HL-60 (cell line): ENCODE measurements around the gene ATP2B2. TPM values are rescaled to one million over a fixed set of nuclear protein-coding genes. Genes with fewer than 3 reads are reported as not detected.

Experiments
- DNase-seq, 2 experiments: peaks; one replicate each; pipeline ENCODE4 v3.0.0-alpha.2; 2010 to 2020; ENCODE audit warnings: low read depth in 1 of 2, low spot score in 1 of 2
- H3K27ac ChIP-seq: fragments of 250-450 bp; sonication (Bioruptor Pico); replicated peaks from 2 replicates; pipeline ENCODE4 v1.5.1; 2020; ENCODE audit warnings: mild to moderate bottlenecking, moderate library complexity
- H3K27me3 ChIP-seq: fragments of 250-450 bp; sonication (Bioruptor Pico); 2 replicates; pipeline ENCODE4 v1.5.1; 2021; ENCODE audit warnings: mild to moderate bottlenecking, moderate library complexity; ENCODE audit not compliant: insufficient read depth, poor library complexity, severe bottlenecking
- H3K4me3 ChIP-seq: replicated peaks from 2 replicates; pipeline ENCODE4 v1.5.1; 2011; ENCODE audit warnings: mild to moderate bottlenecking, control low read depth, low read length; ENCODE audit not compliant: insufficient read depth
- GABPA ChIP-seq: IDR thresholded peaks from 2 replicates; pipeline ENCODE4 v1.6.1; 2012; ENCODE audit warnings: low read depth
- POLR2AphosphoS5 ChIP-seq: IDR thresholded peaks from 2 replicates; pipeline ENCODE4 v1.6.1; 2012; ENCODE audit warnings: low read depth
- SPI1 ChIP-seq: IDR thresholded peaks from 2 replicates; pipeline ENCODE4 v1.6.1; 2012; ENCODE audit warnings: low read depth, mild to moderate bottlenecking, borderline replicate concordance
- microRNA-seq: library from miRNA; unstranded; fragments of <30 nt; microRNA quantifications from one replicate; pipeline ENCODE4, GENCODE V29; 2018
- TF ChIP-seq, protein P1 (sequence below): IDR thresholded peaks from 2 replicates; pipeline ENCODE4 v1.6.1; 2012; ENCODE audit warnings: low read depth; ENCODE audit not compliant: insufficient replicate concordance
- TF ChIP-seq, protein P2 (sequence below): IDR thresholded peaks from one replicate; pipeline ENCODE4 v1.5.1; 2011; ENCODE audit warnings: low read length, control low read depth, inconsistent platforms; ENCODE audit not compliant: insufficient read depth

ATP2B2 gene

GRCh38 chr3:10277115-10277625 lies 228.2 kb downstream of the ATP2B2 start:
- H3K27me3 ChIP-seq, result no peaks in the 10 kb centered on the region
- no peak overlapping the region for H3K4me3 ChIP-seq
- H3K27ac ChIP-seq, result no peak overlapping the region
- no peak for DNase-seq
- TF ChIP-seq POLR2AphosphoS5 (no peak), GABPA (no peak), SPI1 (no peak)
- TF ChIP-seq, protein P1, sequence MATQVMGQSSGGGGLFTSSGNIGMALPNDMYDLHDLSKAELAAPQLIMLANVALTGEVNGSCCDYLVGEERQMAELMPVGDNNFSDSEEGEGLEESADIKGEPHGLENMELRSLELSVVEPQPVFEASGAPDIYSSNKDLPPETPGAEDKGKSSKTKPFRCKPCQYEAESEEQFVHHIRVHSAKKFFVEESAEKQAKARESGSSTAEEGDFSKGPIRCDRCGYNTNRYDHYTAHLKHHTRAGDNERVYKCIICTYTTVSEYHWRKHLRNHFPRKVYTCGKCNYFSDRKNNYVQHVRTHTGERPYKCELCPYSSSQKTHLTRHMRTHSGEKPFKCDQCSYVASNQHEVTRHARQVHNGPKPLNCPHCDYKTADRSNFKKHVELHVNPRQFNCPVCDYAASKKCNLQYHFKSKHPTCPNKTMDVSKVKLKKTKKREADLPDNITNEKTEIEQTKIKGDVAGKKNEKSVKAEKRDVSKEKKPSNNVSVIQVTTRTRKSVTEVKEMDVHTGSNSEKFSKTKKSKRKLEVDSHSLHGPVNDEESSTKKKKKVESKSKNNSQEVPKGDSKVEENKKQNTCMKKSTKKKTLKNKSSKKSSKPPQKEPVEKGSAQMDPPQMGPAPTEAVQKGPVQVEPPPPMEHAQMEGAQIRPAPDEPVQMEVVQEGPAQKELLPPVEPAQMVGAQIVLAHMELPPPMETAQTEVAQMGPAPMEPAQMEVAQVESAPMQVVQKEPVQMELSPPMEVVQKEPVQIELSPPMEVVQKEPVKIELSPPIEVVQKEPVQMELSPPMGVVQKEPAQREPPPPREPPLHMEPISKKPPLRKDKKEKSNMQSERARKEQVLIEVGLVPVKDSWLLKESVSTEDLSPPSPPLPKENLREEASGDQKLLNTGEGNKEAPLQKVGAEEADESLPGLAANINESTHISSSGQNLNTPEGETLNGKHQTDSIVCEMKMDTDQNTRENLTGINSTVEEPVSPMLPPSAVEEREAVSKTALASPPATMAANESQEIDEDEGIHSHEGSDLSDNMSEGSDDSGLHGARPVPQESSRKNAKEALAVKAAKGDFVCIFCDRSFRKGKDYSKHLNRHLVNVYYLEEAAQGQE, result no peak
- TF ChIP-seq, protein P2, sequence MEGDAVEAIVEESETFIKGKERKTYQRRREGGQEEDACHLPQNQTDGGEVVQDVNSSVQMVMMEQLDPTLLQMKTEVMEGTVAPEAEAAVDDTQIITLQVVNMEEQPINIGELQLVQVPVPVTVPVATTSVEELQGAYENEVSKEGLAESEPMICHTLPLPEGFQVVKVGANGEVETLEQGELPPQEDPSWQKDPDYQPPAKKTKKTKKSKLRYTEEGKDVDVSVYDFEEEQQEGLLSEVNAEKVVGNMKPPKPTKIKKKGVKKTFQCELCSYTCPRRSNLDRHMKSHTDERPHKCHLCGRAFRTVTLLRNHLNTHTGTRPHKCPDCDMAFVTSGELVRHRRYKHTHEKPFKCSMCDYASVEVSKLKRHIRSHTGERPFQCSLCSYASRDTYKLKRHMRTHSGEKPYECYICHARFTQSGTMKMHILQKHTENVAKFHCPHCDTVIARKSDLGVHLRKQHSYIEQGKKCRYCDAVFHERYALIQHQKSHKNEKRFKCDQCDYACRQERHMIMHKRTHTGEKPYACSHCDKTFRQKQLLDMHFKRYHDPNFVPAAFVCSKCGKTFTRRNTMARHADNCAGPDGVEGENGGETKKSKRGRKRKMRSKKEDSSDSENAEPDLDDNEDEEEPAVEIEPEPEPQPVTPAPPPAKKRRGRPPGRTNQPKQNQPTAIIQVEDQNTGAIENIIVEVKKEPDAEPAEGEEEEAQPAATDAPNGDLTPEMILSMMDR, result no peak

DNA sequence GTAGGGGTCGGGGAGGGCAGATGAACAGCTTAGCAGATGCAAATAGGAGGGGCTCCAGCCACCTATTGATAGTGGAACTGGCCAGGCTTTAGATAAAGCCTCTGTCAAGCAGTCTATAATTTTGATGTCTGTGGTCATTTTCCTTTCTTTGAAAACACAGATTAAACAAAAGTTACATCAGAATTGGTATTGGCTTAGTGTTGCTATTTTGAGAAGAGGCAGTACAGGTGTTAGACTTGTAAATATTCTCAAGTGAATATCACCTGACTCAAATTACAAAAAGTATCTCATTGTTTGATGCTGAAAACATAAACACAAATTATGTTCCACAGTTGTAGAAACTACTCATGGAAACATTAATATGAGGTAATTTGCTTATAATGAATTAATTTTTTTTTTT lies 230.8 kb downstream of the ATP2B2 start:
- no peak for TF ChIP-seq POLR2AphosphoS5
- TF ChIP-seq GABPA, result no peak
- TF ChIP-seq, protein P2, result no peak
- TF ChIP-seq, protein P1, result no peak
- DNase-seq, result no peak
- no peak overlapping the region for H3K4me3 ChIP-seq
- no peaks in the 10 kb centered on the region for H3K27me3 ChIP-seq
- H3K27ac ChIP-seq, result no peak overlapping the region

Small RNAs within 50 kb of the gene (microRNA-seq; reads per million reads assigned to microRNA genes)
- not detected for gene MIR378B
- gene MIR885, result not detected
